A549 (cell line): ENCODE data around the gene WNT7B. TPM values are rescaled to one million over a fixed set of nuclear protein-coding genes. Genes with fewer than 3 reads are reported as not detected.

Source experiments
- ATAC-seq, 2 experiments: fragments of 200-7000 bp in 1 of 2; fragments of >200 bp in 1 of 2; cut with Nextera tagmentation in 1 of 2; cut with Tn5 transposase in 1 of 2; 3 replicates each; pipeline versions ENCODE4 v1.8.0 to v1.9.1; 2018 to 2020; ENCODE audit warnings: mild to moderate bottlenecking in 1 of 2, moderate library complexity in 1 of 2
- CTCF ChIA-PET: fragments of 300-600 bp; sonication (Branson Sonifier 250); formaldehyde crosslinking; extraction: SDS; loops from one replicate; lab custom pipeline; 2021; ENCODE audit warnings: antibody characterized with exemption, inconsistent platforms; lab: Yijun Ruan, JAX
- POLR2A ChIA-PET: fragments of 350-600 bp; formaldehyde crosslinking; extraction: SDS; loops from one replicate; lab custom pipeline; 2021; ENCODE audit warnings: antibody characterized with exemption, inconsistent platforms; lab: Yijun Ruan, JAX
- DNase-seq, 2 experiments: peaks; one replicate each; pipeline versions ENCODE4 v3.0.0 to v3.0.0-alpha.2; 2011 to 2016; ENCODE audit warnings: low read depth in 1 of 2, low spot score in 1 of 2
- FAIRE-seq: peaks from 2 replicates; lab custom pipeline; 2011; peaks lifted over from hg19 to GRCh38; lab: Jason Lieb, UNC
- H3K27ac ChIP-seq, 2 experiments: fragments of >200 bp; sonication (Bioruptor Twin); formaldehyde crosslinking; 3 replicates each; pipeline ENCODE4 v1.5.1; 2016 to 2017
- H3K4me1 ChIP-seq: fragments of >200 bp; sonication (Bioruptor Twin); formaldehyde crosslinking; 3 replicates; pipeline ENCODE4 v1.6.1; 2016
- H3K4me2 ChIP-seq: fragments of >200 bp; sonication (Bioruptor Twin); formaldehyde crosslinking; 3 replicates; pipeline ENCODE4 v1.6.1; 2016
- H3K4me3 ChIP-seq: fragments of >200 bp; sonication (Bioruptor Twin); formaldehyde crosslinking; 3 replicates; pipeline ENCODE4 v1.5.1; 2016
- H3K9me3 ChIP-seq: fragments of >200 bp; sonication (Bioruptor Twin); formaldehyde crosslinking; 3 replicates; pipeline ENCODE4 v1.6.1; 2016
- CBX8 ChIP-seq: fragments of 200-600 bp; sonication (generic); IDR thresholded peaks from 2 replicates; pipeline ENCODE4 v1.6.1; 2016
- CEBPB ChIP-seq, 2 experiments: fragments of >200 bp in 1 of 2; sonication (Bioruptor Twin) in 1 of 2; formaldehyde crosslinking in 1 of 2; IDR thresholded peaks; 2 replicates each; pipeline ENCODE4 v1.6.1; 2012 to 2016
- FOSL2 ChIP-seq, 2 experiments: fragments of 450-650 bp in 1 of 2; fragments of >200 bp in 1 of 2; sonication (Bioruptor Twin) in 1 of 2; formaldehyde crosslinking; IDR thresholded peaks; 2 replicates each; pipeline versions ENCODE4 v1.5.0 to v1.6.1; 2016 to 2020; ENCODE audit warnings: mild to moderate bottlenecking in 1 of 2, moderate library complexity in 1 of 2
- GATA3 ChIP-seq: IDR thresholded peaks from 2 replicates; pipeline ENCODE4 v1.6.1; 2012; ENCODE audit warnings: borderline replicate concordance
- HDAC2 ChIP-seq: fragments of 200-600 bp; sonication (generic); IDR thresholded peaks from 2 replicates; pipeline ENCODE4 v1.6.1; 2016
- KDM1A ChIP-seq: fragments of 200-600 bp; sonication (generic); IDR thresholded peaks from 2 replicates; pipeline ENCODE4 v1.6.1; 2016; ENCODE audit warnings: low read depth, mild to moderate bottlenecking
- KDM5A ChIP-seq: fragments of 200-600 bp; sonication (generic); IDR thresholded peaks from 2 replicates; pipeline ENCODE4 v1.6.1; 2016; ENCODE audit warnings: antibody characterized with exemption, mild to moderate bottlenecking
- MAFK ChIP-seq: fragments of 450-650 bp; IDR thresholded peaks from 2 replicates; pipeline ENCODE4 v1.6.1; 2014; ENCODE audit not compliant: partially characterized antibody
- POLR2AphosphoS2 ChIP-seq: conservative IDR thresholded peaks from 2 replicates; pipeline ENCODE4 v1.6.1; 2012; ENCODE audit warnings: low read length, improper control_type of control experiment, inconsistent platforms
- RAD21 ChIP-seq, 2 experiments: fragments of >200 bp in 1 of 2; sonication (Bioruptor Twin) in 1 of 2; formaldehyde crosslinking in 1 of 2; IDR thresholded peaks in 1 of 2; conservative IDR thresholded peaks in 1 of 2; 2 replicates in 1 of 2; 3 replicates in 1 of 2; pipeline ENCODE4 v1.6.1; 2012 to 2018; ENCODE audit warnings: inconsistent platforms in 1 of 2
- RARB ChIP-seq: fragments of 250-450 bp; sonication (Bioruptor Pico); IDR thresholded peaks from 2 replicates; pipeline ENCODE4 v1.8.0; 2021; ENCODE audit warnings: mild to moderate bottlenecking, moderate library complexity
- RNF2 ChIP-seq: fragments of 200-600 bp; sonication (generic); IDR thresholded peaks from 2 replicates; pipeline ENCODE4 v1.6.1; 2016; ENCODE audit warnings: low read depth, mild to moderate bottlenecking, antibody characterized with exemption, moderate library complexity, borderline replicate concordance
- TFCP2L1 ChIP-seq: fragments of 250-450 bp; sonication (Bioruptor Pico); IDR thresholded peaks from 2 replicates; pipeline ENCODE4 v1.5.0; 2021; ENCODE audit warnings: mild to moderate bottlenecking
- TP53 ChIP-seq: fragments of 250-450 bp; sonication (Bioruptor Pico); IDR thresholded peaks from 2 replicates; pipeline ENCODE4 v1.5.0; 2021; ENCODE audit warnings: mild to moderate bottlenecking, moderate library complexity
- ZC3H11A ChIP-seq: fragments of 450-650 bp; IDR thresholded peaks from 2 replicates; pipeline ENCODE4 v1.6.1; 2014; ENCODE audit warnings: antibody characterized with exemption, mild to moderate bottlenecking
- ZNF302 ChIP-seq: fragments of 250-450 bp; sonication (Bioruptor Pico); IDR thresholded peaks from 2 replicates; pipeline ENCODE4 v1.9.0; 2021; ENCODE audit warnings: inconsistent platforms, mild to moderate bottlenecking, moderate library complexity
- WGBS: methylation state at CpG from one replicate; pipeline ENCODE4 v1.1.6; 2017; ENCODE audit errors: missing lambda C conversion rate; 5-methylcytosine and 5-hydroxymethylcytosine counted together
- polyA plus RNA-seq, 4 experiments: library from polyadenylated mRNA; depleted of rRNA in 3 of 4; stranded (reverse); fragments of >200 nt; fragmentation: RNase III in 1 of 4; extraction: RNeasy Plus Mini Kit Qiagen cat#74134 plus additional on column Dnase treatment in 1 of 4; gene quantifications; 2 replicates in 3 of 4; 3 replicates in 1 of 4; pipeline ENCODE4 v1.2.3, GENCODE V29; 2011 to 2017
- TF ChIP-seq, protein P1 (sequence below): fragments of 450-650 bp; IDR thresholded peaks from 2 replicates; pipeline ENCODE4 v1.6.1; 2014; ENCODE audit warnings: antibody characterized with exemption
- TF ChIP-seq, protein P2 (sequence below): fragments of >200 bp; sonication (Bioruptor Twin); formaldehyde crosslinking; IDR thresholded peaks from 3 replicates; pipeline ENCODE4 v1.6.1; 2016
- TF ChIP-seq, protein P3 (sequence below): IDR thresholded peaks from 2 replicates; pipeline ENCODE4 v1.6.1; 2012
- TF ChIP-seq, protein P4 (sequence below): fragments of 200-600 bp; sonication (generic); IDR thresholded peaks from 2 replicates; pipeline ENCODE4 v1.6.1; 2016; ENCODE audit warnings: antibody characterized with exemption, mild to moderate bottlenecking, moderate library complexity
- TF ChIP-seq, protein P5 (sequence below): fragments of 150-350 bp; IDR thresholded peaks from 2 replicates; pipeline ENCODE4 v1.6.1; 2014; ENCODE audit warnings: low read depth, mild to moderate bottlenecking, low read length
- TF ChIP-seq, protein P6 (sequence below): fragments of 250-450 bp; sonication (Bioruptor Pico); IDR thresholded peaks from 2 replicates; pipeline ENCODE4 v1.5.0; 2021; ENCODE audit warnings: mild to moderate bottlenecking, moderate library complexity, borderline replicate concordance

WNT7B gene
- polyA plus RNA-seq, 2 of the 4 experiments (the other 2 are of a cell fraction) = 16.9 to 80.8 TPM

DNA sequence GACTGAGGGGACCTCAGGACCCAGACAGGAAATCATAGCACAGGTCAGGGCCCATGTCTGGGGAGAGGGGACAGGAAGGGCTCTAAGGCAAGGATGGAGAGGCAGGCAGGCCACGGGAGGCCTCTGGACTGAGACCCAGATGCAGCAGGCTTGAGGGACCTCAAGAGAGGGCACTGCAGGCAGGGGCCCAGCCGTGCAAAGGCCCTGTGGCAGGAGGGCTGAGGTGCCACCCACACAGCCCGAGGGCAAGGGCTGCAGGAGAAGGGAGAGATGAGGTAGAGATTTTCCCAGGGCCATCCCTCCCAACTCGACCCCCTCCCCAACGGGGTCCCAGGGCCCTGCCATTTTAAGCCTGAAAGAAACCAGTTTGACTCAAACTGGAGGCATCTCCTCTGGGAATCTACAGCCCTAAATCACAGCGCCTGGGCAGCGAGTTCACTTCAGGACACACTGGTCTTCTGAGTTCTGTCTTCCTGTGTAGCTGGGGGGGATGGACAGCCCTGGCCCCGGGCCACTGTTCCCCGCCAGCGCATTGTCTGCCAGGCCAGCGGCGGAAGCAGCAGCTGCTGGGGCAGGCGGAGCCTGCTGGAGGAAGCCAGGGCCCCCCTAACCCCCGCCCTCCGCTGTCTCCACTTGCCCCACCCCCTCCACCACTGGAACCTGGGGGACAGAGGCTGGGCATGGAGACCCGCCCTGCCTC is 20.3 kb upstream of the WNT7B start:
- ATAC-seq = no peak
- H3K27ac ChIP-seq = 0 out of 6 replicates have a peak overlapping the region, but pooled peaks of 1 of the 2 experiments have one; percentile 26
- TF ChIP-seq KDM5A (no peak), TP53 (CRISPR knock-in tag) (no peak), POLR2AphosphoS2 (no peak), RAD21 (conservative IDR thresholded peaks at IDR 0.05 in 1 of 2, IDR thresholded peaks at IDR 0.05 in 1 of 2) (no peak), HDAC2 (no peak), FOSL2 (IDR thresholded peaks at IDR 0.05) (no peak), FOSL2 (CRISPR knock-in tag; IDR thresholded peaks at IDR 0.05) (no peak), ZC3H11A (no peak), TFCP2L1 (CRISPR knock-in tag) (no peak), ZNF302 (CRISPR knock-in tag) (no peak)
- TF ChIP-seq, protein P1, sequence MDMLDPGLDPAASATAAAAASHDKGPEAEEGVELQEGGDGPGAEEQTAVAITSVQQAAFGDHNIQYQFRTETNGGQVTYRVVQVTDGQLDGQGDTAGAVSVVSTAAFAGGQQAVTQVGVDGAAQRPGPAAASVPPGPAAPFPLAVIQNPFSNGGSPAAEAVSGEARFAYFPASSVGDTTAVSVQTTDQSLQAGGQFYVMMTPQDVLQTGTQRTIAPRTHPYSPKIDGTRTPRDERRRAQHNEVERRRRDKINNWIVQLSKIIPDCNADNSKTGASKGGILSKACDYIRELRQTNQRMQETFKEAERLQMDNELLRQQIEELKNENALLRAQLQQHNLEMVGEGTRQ = no peak
- TF ChIP-seq, protein P2, sequence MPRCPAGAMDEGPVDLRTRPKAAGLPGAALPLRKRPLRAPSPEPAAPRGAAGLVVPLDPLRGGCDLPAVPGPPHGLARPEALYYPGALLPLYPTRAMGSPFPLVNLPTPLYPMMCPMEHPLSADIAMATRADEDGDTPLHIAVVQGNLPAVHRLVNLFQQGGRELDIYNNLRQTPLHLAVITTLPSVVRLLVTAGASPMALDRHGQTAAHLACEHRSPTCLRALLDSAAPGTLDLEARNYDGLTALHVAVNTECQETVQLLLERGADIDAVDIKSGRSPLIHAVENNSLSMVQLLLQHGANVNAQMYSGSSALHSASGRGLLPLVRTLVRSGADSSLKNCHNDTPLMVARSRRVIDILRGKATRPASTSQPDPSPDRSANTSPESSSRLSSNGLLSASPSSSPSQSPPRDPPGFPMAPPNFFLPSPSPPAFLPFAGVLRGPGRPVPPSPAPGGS = no peak
- no peaks in the 10 kb centered on the region for H3K4me1 ChIP-seq
- ChIA-PET CTCF (interaction anchor here (1.0 to 10.7 kb wide), 7 partner anchors 9 to 419 kb away, joined by 3 to 133 read pairs (median 35); no protein-coding TSS in a partner anchor), POLR2A (interaction anchor here (1.3 kb wide), 1 partner anchor 74 kb away, joined by 3 read pairs; no protein-coding TSS in a partner anchor)
- no peak for DNase-seq
- FAIRE-seq = no peak
- H3K4me3 ChIP-seq = no peak overlapping the region
- H3K9me3 ChIP-seq = no peaks in the 10 kb centered on the region
- H3K4me2 ChIP-seq = no peak overlapping the region
- 44% methylated on average over 5 of the region's 16 CpGs for WGBS

DNA sequence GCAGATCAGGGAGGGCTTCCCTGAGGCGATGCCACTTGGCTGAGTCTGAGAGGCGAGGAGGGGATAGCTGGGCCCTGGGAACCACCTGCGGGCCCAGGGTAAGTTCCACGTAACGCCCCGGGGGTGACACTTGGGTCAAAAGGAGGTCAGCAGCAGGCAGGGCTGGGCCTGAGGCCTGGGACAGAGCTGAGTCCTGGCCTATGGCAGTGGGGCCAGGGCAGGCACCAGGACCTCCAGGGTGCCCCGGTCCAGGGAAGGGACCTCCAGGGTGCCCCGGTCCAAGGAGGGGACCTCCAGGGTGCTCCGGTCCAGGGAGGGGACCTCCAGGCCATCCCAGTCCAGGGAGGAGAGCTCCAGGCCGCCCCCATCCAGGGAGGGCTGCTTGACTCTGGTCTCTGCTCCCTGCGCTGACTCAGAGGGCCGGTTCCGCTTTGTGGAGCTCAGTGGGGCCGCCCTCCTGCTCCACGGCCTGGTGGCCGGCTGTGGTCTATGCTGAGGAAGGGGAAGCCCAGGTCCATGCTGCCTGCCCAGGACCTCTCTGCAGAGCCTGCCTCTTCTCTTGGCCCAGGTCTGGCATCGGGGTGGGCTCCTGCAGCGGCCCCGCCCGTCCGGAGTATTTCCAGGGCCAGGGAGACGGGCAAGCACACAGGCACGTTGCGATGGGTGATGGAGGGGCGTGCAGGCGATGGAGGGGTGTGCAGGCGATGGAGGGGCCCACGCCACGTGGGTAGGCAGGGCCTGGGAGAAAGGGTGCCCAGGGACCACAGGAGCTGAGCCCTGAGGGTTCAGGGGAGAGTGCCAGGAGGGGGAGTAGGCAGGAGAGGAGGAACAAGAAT is 19.5 kb upstream of the WNT7B start:
- ChIA-PET POLR2A (interaction anchor here (1.3 kb wide), 1 partner anchor 74 kb away, joined by 3 read pairs; no protein-coding TSS in a partner anchor), CTCF (interaction anchor here (0.6 to 10.7 kb wide), 15 partner anchors 10 to 444 kb away, joined by 3 to 133 read pairs (median 5); partner anchors contain the start of gene GTSE1)
- Histone ChIP-seq H3K4me3 (no peak overlapping the region), H3K27ac (no peak overlapping the region; a peak in 1 of 6 replicates), H3K9me3 (no peaks in the 10 kb centered on the region), H3K4me1 (no peaks in the 10 kb centered on the region), H3K4me2 (no peak overlapping the region)
- FAIRE-seq (no peak), DNase-seq (no peak), ATAC-seq (peak in 1 of 2 experiments; percentile 24; a peak in 3 of 6 replicates)
- WGBS = 93% methylated on average over 17 of the region's 29 CpGs
- TF ChIP-seq RNF2 = no peak
- TF ChIP-seq, protein P3, sequence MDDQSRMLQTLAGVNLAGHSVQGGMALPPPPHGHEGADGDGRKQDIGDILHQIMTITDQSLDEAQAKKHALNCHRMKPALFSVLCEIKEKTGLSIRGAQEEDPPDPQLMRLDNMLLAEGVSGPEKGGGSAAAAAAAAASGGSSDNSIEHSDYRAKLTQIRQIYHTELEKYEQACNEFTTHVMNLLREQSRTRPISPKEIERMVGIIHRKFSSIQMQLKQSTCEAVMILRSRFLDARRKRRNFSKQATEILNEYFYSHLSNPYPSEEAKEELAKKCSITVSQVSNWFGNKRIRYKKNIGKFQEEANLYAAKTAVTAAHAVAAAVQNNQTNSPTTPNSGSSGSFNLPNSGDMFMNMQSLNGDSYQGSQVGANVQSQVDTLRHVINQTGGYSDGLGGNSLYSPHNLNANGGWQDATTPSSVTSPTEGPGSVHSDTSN = no peak
- TF ChIP-seq, protein P4, sequence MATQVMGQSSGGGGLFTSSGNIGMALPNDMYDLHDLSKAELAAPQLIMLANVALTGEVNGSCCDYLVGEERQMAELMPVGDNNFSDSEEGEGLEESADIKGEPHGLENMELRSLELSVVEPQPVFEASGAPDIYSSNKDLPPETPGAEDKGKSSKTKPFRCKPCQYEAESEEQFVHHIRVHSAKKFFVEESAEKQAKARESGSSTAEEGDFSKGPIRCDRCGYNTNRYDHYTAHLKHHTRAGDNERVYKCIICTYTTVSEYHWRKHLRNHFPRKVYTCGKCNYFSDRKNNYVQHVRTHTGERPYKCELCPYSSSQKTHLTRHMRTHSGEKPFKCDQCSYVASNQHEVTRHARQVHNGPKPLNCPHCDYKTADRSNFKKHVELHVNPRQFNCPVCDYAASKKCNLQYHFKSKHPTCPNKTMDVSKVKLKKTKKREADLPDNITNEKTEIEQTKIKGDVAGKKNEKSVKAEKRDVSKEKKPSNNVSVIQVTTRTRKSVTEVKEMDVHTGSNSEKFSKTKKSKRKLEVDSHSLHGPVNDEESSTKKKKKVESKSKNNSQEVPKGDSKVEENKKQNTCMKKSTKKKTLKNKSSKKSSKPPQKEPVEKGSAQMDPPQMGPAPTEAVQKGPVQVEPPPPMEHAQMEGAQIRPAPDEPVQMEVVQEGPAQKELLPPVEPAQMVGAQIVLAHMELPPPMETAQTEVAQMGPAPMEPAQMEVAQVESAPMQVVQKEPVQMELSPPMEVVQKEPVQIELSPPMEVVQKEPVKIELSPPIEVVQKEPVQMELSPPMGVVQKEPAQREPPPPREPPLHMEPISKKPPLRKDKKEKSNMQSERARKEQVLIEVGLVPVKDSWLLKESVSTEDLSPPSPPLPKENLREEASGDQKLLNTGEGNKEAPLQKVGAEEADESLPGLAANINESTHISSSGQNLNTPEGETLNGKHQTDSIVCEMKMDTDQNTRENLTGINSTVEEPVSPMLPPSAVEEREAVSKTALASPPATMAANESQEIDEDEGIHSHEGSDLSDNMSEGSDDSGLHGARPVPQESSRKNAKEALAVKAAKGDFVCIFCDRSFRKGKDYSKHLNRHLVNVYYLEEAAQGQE = no peak
- TF ChIP-seq GATA3 = no peak
- TF ChIP-seq CEBPB (IDR thresholded peaks at IDR 0.05) = no peak
- TF ChIP-seq, protein P1 = no peak
- TF ChIP-seq, protein P5, sequence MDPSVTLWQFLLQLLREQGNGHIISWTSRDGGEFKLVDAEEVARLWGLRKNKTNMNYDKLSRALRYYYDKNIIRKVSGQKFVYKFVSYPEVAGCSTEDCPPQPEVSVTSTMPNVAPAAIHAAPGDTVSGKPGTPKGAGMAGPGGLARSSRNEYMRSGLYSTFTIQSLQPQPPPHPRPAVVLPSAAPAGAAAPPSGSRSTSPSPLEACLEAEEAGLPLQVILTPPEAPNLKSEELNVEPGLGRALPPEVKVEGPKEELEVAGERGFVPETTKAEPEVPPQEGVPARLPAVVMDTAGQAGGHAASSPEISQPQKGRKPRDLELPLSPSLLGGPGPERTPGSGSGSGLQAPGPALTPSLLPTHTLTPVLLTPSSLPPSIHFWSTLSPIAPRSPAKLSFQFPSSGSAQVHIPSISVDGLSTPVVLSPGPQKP = no peak
- no peak for TF ChIP-seq MAFK
- no peak for TF ChIP-seq KDM5A
- TF ChIP-seq, protein P6, sequence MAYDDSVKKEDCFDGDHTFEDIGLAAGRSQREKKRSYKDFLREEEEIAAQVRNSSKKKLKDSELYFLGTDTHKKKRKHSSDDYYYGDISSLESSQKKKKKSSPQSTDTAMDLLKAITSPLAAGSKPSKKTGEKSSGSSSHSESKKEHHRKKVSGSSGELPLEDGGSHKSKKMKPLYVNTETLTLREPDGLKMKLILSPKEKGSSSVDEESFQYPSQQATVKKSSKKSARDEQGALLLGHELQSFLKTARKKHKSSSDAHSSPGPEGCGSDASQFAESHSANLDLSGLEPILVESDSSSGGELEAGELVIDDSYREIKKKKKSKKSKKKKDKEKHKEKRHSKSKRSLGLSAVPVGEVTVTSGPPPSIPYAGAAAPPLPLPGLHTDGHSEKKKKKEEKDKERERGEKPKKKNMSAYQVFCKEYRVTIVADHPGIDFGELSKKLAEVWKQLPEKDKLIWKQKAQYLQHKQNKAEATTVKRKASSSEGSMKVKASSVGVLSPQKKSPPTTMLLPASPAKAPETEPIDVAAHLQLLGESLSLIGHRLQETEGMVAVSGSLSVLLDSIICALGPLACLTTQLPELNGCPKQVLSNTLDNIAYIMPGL (CRISPR knock-in tag) = no peak
- TF ChIP-seq KDM1A = no peak
- no peak for TF ChIP-seq RARB (CRISPR knock-in tag)
- no peak for TF ChIP-seq CBX8
